NCI-H526 treated with DMSO at 0.1 percent for 48 hours (cell line): ENCODE measurements around the gene LAPTM5.
"Not testable (repeated sequence)": the region's sequence is repeated elsewhere in the genome, so short reads cannot be mapped to it uniquely, and the experiment has no call there.

Experiments
- DNase-seq: peaks from one replicate; lab custom pipeline; 2025; lab: John Stamatoyannopoulos, UW

Gene LAPTM5

GRCh38 chr1:30770150-30770549 lies 12.6 kb upstream of the LAPTM5 start:
- DNase-seq: no peak

- no peak for DNase-seq
These were observed 11.5 kb upstream of the LAPTM5 start for GRCh38 chr1:30768830-30769718.

- DNase-seq: no peak
These were observed 10.7 kb upstream of the LAPTM5 start for GRCh38 chr1:30768159-30768829.

GRCh38 chr1:30766948-30767347 lies 9.4 kb upstream of the LAPTM5 start:
- DNase-seq: not testable (repeated sequence)

- DNase-seq: no peak
These were observed 8.2 kb upstream of the LAPTM5 start for GRCh38 chr1:30765556-30766434.

- DNase-seq: no peak
These were observed 7.5 kb upstream of the LAPTM5 start for GRCh38 chr1:30764939-30765555.

- no peak for DNase-seq
These were observed 6.8 kb upstream of the LAPTM5 start for GRCh38 chr1:30764396-30764795.

GRCh38 chr1:30763651-30764248 lies 6.2 kb upstream of the LAPTM5 start:
- no peak for DNase-seq

GRCh38 chr1:30762930-30763650 lies 5.5 kb upstream of the LAPTM5 start:
- no peak for DNase-seq

GRCh38 chr1:30762152-30762929 lies 4.8 kb upstream of the LAPTM5 start:
- DNase-seq: no peak

GRCh38 chr1:30761381-30762151 lies 4.0 kb upstream of the LAPTM5 start:
- DNase-seq: no peak

- no peak for DNase-seq
These were observed 3.2 kb upstream of the LAPTM5 start for GRCh38 chr1:30760596-30761324.

GRCh38 chr1:30759718-30760281 lies 2.2 kb upstream of the LAPTM5 start:
- DNase-seq: no peak

- no peak for DNase-seq
These were observed 1.3 kb upstream of the LAPTM5 start for GRCh38 chr1:30758785-30759380.

GRCh38 chr1:30758121-30758688 lies 631 bp upstream of the LAPTM5 start:
- DNase-seq: no peak

- no peak for DNase-seq
These were observed 826 bp downstream of the LAPTM5 start for GRCh38 chr1:30756545-30757351.

GRCh38 chr1:30756206-30756544 lies 1.4 kb downstream of the LAPTM5 start:
- no peak for DNase-seq
